Measurements from ENCODE around the gene MAFG. TPM values are rescaled to one million over a fixed set of nuclear protein-coding genes. Genes with fewer than 3 reads are reported as not detected.

The MAFG gene
- total RNA-seq, 1 experiment from 2014 or later: 29.1 TPM

DNA sequence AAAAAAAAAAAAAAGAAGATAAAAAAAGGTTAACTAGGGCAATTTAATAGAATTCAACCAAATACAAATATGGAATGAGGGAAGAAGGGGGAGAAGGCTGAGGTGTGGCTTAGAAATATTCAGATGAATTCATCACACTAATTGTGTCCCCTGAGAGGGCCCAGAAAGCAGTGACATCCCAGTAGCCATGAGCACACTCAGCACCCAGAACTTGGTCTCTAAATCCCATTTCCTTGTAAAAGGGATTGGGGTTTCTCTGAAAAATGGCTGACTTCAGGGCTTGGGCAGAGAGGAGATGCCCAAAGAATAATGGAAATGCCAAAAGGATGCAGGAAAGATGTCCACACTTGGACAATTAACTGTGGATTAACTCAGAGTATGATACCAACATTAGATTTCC lies 45.9 kb upstream of the MAFG start:
- Histone ChIP-seq H3K4me3 (ENCODE audit: low read depth, low read length) (no peak overlapping the region), H3K36me3 (ENCODE audit: control insufficient read depth, insufficient read depth, low read length) (no peaks in the 10 kb centered on the region), H3K9me3 (peaks cover 12% of the 10 kb centered on the region), H3K4me1 (peaks cover 21% of the 10 kb centered on the region), H3K27me3 (replicated peaks; ENCODE audit: control insufficient read depth, insufficient read depth, low read length) (no peaks in the 10 kb centered on the region)
- Mint-ChIP-seq H3K27me3 (ENCODE audit: insufficient read depth, unreplicated experiment) (no peaks in the 10 kb centered on the region), H3K9me3 (ENCODE audit: unreplicated experiment) (no peaks in the 10 kb centered on the region), H3K4me3 (ENCODE audit: unreplicated experiment) (no peak overlapping the region), H3K4me1 (ENCODE audit: low read depth, unreplicated experiment) (peaks cover 11% of the 10 kb centered on the region), H3K27ac (ENCODE audit: unreplicated experiment) (no peak overlapping the region), H3K36me3 (ENCODE audit: insufficient read depth, unreplicated experiment) (peaks cover 16% of the 10 kb centered on the region)
- DNase-seq: no peak
- intact Hi-C loops (cut with micrococcal nuclease; ENCODE audit: unreplicated experiment): no loop called here
- ChIA-PET POLR2A (no interaction called here), CTCF (no interaction called here)
- BruUV-seq (replicated peaks): no TSS peak
- TF ChIP-seq, protein P1, sequence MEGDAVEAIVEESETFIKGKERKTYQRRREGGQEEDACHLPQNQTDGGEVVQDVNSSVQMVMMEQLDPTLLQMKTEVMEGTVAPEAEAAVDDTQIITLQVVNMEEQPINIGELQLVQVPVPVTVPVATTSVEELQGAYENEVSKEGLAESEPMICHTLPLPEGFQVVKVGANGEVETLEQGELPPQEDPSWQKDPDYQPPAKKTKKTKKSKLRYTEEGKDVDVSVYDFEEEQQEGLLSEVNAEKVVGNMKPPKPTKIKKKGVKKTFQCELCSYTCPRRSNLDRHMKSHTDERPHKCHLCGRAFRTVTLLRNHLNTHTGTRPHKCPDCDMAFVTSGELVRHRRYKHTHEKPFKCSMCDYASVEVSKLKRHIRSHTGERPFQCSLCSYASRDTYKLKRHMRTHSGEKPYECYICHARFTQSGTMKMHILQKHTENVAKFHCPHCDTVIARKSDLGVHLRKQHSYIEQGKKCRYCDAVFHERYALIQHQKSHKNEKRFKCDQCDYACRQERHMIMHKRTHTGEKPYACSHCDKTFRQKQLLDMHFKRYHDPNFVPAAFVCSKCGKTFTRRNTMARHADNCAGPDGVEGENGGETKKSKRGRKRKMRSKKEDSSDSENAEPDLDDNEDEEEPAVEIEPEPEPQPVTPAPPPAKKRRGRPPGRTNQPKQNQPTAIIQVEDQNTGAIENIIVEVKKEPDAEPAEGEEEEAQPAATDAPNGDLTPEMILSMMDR (IDR thresholded peaks at IDR 0.05; ENCODE audit: insufficient read depth in 1 of 2, low read depth in 1 of 2, low read length in 1 of 2, severe bottlenecking in 1 of 2, unreplicated experiment in 1 of 2): no peak

- Histone ChIP-seq H3K4me1 (peaks cover 28% of the 10 kb centered on the region), H3K27me3 (replicated peaks; ENCODE audit: control insufficient read depth, insufficient read depth, low read length) (no peaks in the 10 kb centered on the region), H3K9me3 (peaks cover 12% of the 10 kb centered on the region), H3K36me3 (ENCODE audit: control insufficient read depth, insufficient read depth, low read length) (no peaks in the 10 kb centered on the region), H3K4me3 (ENCODE audit: low read depth, low read length) (no peak overlapping the region)
- Mint-ChIP-seq H3K36me3 (ENCODE audit: insufficient read depth, unreplicated experiment) (peaks cover 7% of the 10 kb centered on the region), H3K27ac (ENCODE audit: unreplicated experiment) (no peak overlapping the region), H3K27me3 (ENCODE audit: insufficient read depth, unreplicated experiment) (no peaks in the 10 kb centered on the region), H3K9me3 (ENCODE audit: unreplicated experiment) (no peaks in the 10 kb centered on the region), H3K4me1 (ENCODE audit: low read depth, unreplicated experiment) (peaks cover 6% of the 10 kb centered on the region), H3K4me3 (ENCODE audit: unreplicated experiment) (no peak overlapping the region)
- DNase-seq: no peak
- intact Hi-C loops (cut with micrococcal nuclease; ENCODE audit: unreplicated experiment): loop anchor here (1.0 kb wide), 1 partner anchor 7 kb away; no protein-coding TSS in a partner anchor
- CTCF ChIA-PET: no interaction called here
- BruUV-seq (replicated peaks): no TSS peak
- TF ChIP-seq, protein P1 (IDR thresholded peaks at IDR 0.05; ENCODE audit: insufficient read depth in 1 of 2, low read depth in 1 of 2, low read length in 1 of 2, severe bottlenecking in 1 of 2, unreplicated experiment in 1 of 2): no peak
- POLR2A ChIA-PET: no interaction called here
These were observed 41.6 kb upstream of the MAFG start for GRCh38 chr17:81968850-81969812.

GRCh38 chr17:81968396-81968745 lies 40.8 kb upstream of the MAFG start:
- Histone ChIP-seq H3K4me1 (peaks cover 28% of the 10 kb centered on the region), H3K4me3 (ENCODE audit: low read depth, low read length) (no peak overlapping the region), H3K36me3 (ENCODE audit: control insufficient read depth, insufficient read depth, low read length) (no peaks in the 10 kb centered on the region), H3K27me3 (replicated peaks; ENCODE audit: control insufficient read depth, insufficient read depth, low read length) (no peaks in the 10 kb centered on the region), H3K9me3 (peaks cover 7% of the 10 kb centered on the region)
- Mint-ChIP-seq H3K36me3 (ENCODE audit: insufficient read depth, unreplicated experiment) (peaks cover 7% of the 10 kb centered on the region), H3K27ac (ENCODE audit: unreplicated experiment) (peak overlapping the region; percentile 87), H3K27me3 (ENCODE audit: insufficient read depth, unreplicated experiment) (no peaks in the 10 kb centered on the region), H3K4me1 (ENCODE audit: low read depth, unreplicated experiment) (peaks cover 6% of the 10 kb centered on the region), H3K4me3 (ENCODE audit: unreplicated experiment) (peak overlapping the region; percentile 57), H3K9me3 (ENCODE audit: unreplicated experiment) (no peaks in the 10 kb centered on the region)
- TF ChIP-seq, protein P1 (IDR thresholded peaks at IDR 0.05; ENCODE audit: insufficient read depth in 1 of 2, low read depth in 1 of 2, low read length in 1 of 2, severe bottlenecking in 1 of 2, unreplicated experiment in 1 of 2): no peak
- ChIA-PET POLR2A (interaction anchor here (0.6 to 1.0 kb wide), 3 partner anchors 8 to 38 kb away, joined by 4 to 7 read pairs (median 4); partner anchors contain the start of gene PYCR1), CTCF (interaction anchor here (0.7 to 1.5 kb wide), 3 partner anchors 8 to 205 kb away, joined by 3 to 4 read pairs (median 3); partner anchors contain the start of gene DCXR)
- no TSS peak for BruUV-seq (replicated peaks)
- intact Hi-C loops (cut with micrococcal nuclease; ENCODE audit: unreplicated experiment): loop anchor here (1.0 kb wide), 1 partner anchor 8 kb away; no protein-coding TSS in a partner anchor
- DNase-seq: no peak
